H54 (cell line): ENCODE results near the gene NAALADL1.
"Not testable (repeated sequence)": the region's sequence is repeated elsewhere in the genome, so short reads cannot be mapped to it uniquely, and the experiment has no call there.

Source experiments
- DNase-seq: peaks from one replicate; pipeline ENCODE4 v3.0.0; 2011; ENCODE audit warnings: low spot score, mixed read lengths; ENCODE audit not compliant: insufficient read length
- FAIRE-seq: peaks from 3 replicates; lab custom pipeline; 2011; peaks lifted over from hg19 to GRCh38; lab: Jason Lieb, UNC
- POLR2A ChIP-seq: IDR thresholded peaks from 2 replicates; pipeline ENCODE4 v1.6.1; 2011; ENCODE audit warnings: low read depth, mild to moderate bottlenecking, low read length

The NAALADL1 gene

DNA sequence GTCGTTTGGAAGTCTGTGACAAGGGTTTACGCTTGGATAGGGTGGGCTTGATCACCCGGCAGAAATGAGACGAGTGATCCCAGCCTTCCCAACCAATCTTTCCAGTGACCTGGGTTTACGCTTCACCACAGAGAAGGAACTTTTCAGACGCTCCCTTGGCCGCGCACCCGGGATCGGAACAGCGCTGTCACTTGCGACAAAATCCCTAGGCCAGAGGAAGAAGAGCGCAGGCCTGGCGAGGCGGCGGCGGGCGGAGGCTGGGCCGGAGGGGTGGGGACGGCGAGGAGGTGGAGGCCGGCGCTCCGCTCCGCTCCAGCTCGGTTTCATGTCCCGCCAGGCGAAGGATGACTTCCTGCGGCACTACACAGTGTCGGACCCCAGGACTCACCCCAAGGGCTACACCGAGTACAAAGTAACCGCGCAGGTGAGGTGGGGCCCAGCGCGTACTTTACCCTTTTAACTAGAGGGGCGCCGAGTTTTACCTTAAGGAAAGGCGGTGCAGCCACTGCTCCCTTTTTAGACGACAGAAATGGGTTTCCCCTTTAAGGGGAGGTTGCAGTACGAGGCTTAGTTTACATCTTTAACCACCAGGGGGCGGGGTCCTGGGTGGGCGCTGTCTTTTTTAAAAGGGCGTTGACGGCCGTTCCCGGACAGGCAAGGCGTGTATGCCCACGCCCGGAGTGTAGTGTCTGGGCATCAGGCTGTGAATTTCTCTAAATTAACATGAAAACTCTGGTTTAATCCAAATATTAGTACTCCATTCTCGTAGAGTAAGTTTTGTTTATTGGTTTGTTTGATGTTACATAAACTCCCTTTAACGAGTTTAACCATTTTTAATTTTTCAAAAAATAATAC is 30.9 kb downstream of the NAALADL1 start, which contains the start of gene SNX15:
Gene SNX15, plus strand, starts transcription at position 227 of the 855 bp plus-strand sequence. Its CDS starts 99 bp downstream, at position 326.
- peak; percentile 23 for FAIRE-seq
- peak; percentile 82 for TF ChIP-seq POLR2A

DNA sequence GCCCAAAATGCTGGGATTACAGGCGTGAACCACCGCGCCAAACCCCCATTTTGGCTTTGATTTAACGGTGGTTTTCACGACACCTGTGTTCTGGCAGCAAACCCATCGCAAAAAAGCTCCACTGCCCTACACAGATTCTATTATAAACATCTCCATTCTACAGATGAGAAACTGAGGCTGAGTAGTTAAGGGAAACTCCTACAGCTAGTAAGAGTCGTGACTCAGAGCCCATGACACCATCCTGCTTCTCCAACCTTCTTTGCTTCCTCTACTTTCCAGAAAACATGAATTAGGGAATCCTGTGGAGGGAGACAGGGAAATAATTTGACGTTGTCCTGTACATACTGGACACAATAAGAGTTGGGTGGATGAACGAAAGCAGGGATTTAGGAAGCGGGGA is 31.5 kb downstream of the NAALADL1 start:
- TF ChIP-seq POLR2A, result no peak
- FAIRE-seq, result no peak
- no peak for DNase-seq

More for the DNA sequence above, 30.9 kb downstream of the NAALADL1 start, which contains the start of gene SNX15:
- peak; percentile 82 for DNase-seq

DNA sequence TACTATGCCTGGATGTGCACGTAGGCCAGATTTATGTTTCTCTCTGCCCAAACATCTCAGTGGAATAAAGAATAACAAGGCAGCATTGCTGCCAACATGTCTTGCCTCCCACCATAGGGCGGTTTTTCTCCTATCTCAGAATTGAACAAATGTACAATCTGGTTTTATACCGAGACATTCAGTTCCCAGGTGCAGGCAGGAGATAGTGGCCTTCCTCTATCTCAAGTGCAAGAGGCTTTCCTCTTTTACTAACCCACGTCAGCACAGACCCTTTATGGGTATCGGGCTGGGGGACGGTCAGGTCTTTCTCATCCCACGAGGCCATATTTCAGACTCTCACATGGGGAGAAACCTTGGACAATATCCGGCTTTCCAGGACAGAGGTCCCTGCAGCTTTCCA is 34.9 kb downstream of the NAALADL1 start:
- not testable (repeated sequence) for DNase-seq, FAIRE-seq

DNA sequence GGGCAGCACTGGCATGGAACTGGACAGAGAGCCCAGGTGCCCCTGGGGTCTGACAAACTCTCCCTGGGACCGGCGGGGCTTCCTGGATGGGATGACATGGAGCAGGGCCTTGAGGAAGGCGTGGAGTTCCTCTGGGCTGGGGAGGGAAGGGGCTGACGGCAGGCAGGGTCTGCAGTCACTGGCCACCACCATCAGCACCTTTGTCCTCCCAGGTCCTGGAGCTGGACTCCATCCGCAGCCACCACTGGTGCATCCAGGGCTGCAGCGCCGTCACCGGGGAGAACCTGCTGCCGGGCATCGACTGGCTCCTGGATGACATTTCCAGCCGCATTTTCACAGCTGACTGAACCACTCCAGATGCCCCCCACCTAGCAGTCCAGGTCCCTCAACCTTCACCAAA is 36.8 kb downstream of the NAALADL1 start:
- no peak for TF ChIP-seq POLR2A
- FAIRE-seq, result no peak
- DNase-seq, result no peak

DNA sequence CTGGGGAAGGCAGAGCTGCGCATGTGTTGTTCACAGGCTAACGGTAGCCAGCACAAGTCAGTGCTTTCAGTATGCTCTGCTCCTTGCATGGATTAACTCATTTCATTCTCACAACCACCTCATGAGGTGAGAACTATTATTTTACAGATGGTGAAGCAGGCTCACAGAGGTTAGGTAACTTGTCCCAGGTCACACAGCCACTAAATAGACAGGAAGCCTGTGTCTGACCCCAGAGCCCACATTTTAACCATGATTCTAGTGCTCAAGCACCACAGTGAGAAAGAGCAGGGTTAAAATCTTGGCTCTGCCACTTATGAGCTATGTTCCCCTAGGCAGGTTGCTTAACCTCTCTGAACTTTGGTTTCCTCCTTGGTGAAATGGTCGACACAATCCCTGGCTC is 37.4 kb downstream of the NAALADL1 start:
- no peak for FAIRE-seq
- no peak for TF ChIP-seq POLR2A
- DNase-seq, result no peak

DNA sequence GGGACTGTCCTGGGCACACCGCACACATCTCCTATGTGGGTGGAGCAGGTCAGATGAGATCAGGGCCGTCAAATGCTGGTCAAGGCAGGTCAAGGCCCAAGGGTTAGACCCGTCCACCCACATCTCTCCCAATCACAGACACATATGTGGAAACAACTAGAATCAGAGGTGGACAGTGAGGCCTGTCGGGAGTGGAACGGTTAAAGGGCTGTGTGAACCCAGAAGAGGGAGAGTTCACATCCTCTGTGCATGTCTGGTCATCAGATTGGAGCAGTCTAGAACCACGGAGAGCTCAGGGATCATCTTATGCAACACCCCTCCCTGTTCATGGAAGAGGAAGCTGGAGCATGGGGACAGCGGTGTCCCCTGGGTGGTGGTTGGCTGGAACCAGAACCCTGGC is 38.5 kb downstream of the NAALADL1 start:
- FAIRE-seq, result no peak
- no peak for DNase-seq

DNA sequence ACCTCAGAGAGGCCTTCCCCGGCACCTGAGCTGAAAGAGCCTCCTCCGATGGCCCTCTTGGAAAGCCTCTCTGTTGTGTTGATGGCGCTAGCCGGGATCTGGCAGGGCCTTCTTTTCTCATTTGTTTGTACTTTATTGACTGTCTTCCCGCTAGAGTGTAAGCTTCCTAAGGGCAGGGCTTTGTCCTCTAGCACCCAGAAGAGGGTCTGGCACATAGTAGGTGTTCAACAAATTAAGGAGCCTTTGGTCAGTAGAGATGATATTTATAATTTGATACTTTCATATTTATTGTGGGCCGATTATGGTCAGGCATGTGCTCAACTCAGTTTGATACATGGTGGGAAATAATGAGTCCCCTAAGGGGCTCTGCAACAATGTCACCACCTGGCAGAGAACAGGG is 40.4 kb downstream of the NAALADL1 start:
- FAIRE-seq, result no peak
- no peak for DNase-seq
- TF ChIP-seq POLR2A, result no peak

More for the DNA sequence above, 38.5 kb downstream of the NAALADL1 start:
- no peak for TF ChIP-seq POLR2A

DNA sequence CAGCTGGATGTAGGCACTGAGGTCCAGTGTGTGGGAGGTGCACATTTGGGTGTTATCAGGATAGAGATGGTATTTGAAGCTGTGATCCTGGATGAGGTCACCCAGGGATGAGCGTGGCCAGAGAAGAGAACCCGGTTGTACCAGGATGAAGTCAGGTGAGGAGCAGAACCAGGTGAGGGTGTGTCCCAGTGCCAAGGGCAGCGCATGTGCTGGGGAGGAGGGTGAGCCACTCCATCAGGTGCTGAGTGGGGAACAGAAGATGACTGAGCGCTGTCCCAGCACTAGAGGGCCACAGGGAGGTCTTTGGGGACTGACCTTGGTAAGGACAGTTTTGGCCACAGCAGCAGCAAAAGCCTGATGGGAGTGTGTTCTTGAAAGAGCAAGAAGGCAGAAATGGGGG is 41.6 kb downstream of the NAALADL1 start:
- TF ChIP-seq POLR2A, result no peak
- DNase-seq (no peak), FAIRE-seq (no peak)

DNA sequence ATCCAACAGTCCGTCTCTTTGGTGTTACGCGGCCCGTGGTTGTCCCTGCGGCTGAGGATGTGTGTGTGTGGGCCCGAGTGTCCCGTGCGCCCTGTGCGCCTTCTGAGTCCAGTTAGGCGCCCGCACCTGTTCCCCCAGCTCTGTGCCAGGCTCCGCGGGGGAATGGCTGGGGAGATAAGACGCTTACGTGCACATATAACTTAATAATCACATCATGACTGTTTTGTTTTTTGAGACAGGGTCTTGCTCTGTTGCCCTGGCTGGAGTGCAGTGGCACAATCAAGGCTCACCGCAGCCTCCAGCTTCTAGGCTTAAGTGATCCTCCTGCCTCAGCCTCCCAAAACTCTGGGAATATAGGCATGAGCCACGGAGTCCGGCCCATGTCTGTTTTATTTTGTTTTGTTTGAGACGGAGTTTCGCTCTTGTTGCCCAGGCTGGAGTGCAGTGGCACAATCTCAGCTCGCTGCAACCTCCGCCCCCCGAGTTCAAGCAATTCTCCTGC is 43.6 kb downstream of the NAALADL1 start:
- DNase-seq (no peak), FAIRE-seq (no peak)
- TF ChIP-seq POLR2A, result no peak

DNA sequence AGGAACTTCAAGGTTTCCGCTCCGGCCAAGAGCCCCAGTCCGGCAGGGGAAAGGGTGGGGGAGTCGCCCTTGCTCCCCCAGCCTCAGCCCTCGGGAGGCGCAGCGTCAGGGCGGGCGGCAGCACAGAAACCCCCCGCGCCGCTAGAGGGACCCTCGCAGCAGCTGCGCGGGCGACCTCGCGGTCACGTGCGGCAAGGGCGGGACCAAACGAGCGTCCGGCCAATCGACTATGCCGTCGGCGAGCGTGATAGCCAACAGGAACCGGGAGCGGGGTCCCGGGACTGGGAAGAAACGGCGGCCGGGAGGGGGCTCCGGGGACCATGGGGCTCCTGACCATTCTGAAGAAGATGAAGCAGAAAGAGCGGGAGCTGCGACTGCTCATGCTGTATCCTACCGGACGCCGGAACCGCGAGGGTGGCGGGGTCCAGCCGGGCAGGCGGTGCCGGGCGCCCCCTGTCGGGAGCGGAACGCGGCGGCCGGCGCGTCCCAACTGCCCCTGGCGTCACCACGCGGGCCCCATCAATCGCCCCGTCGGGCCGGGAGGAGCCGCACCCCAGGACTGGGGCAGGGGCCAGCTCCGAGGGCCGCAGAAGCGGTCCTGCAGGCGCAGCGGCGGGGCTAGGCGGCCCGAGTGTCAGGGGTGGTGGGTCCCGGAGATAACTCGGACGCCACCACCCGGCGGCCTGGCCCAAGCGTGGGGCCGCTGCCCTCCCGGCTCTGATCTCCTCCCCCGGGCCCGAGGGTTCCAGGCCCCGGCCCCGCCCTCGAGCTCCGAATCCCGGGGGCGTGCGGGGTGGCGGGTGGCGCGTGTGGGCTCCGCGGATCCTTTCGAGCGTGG is 44.2 kb downstream of the NAALADL1 start, which contains the start of gene ARL2:
Gene ARL2, plus strand, starts transcription at position 273 of the 838 bp plus-strand sequence. Its CDS starts 48 bp downstream, at position 321.
- peak; percentile 25; the same call in 1 of the 2 replicates for TF ChIP-seq POLR2A
- FAIRE-seq, result no peak
- peak; percentile 83 for DNase-seq

DNA sequence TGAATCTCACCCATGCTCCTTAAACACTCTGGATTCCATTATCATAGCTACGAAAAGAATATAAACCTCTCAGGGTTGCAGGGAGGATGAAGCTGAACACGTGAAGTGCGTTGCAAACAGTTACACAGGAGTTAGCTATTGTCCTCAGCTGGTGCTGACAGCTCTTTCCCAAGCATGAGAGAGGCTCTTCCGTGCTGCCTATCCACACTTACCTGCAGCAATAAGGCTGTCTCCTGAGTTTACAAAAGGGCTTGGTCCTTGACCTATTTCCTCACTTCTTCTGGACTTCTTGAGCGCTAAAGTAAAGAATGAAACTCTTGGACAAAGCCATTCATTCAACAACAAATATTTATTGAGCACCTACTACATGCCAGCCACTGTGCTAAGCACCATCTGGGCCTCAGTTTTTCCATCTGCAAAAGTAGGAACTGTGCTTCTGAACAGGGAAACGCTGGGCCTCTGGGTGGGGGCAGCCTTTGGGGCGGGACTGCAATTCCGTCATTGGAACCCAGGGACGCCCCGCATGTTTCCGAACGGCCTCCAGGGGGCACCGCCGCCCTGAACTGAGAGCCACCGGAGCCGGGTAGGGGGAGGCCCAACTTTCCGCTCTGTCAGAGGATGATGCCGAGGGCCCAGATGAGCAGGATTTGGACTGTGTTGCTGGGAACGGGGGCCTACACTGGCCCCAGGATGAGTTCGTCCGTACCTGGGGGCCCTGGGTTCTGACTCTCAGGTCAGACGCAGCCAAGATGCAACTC is 45.0 kb downstream of the NAALADL1 start:
- peak; percentile 43; the same call in 1 of the 2 replicates for TF ChIP-seq POLR2A
- peak; percentile 90 for DNase-seq
- FAIRE-seq, result no peak

DNA sequence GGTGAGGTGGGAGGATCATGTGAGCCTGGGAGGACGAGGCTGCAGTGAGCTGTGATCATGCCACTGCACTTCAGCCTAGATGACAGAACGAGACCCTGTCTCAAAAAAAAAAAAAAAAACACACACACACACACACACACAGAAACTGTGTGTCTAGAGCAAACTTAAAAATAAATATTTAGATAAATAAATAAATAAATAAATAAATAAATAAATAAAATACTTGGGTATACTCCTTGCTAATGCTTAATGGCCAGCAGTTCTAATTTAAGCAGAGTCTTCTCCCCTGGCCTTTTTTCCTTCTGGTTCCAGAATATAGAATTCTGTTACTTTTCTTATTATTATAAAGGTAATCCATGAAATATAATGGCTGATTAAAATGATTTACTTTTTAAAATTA is 49.5 kb downstream of the NAALADL1 start:
- no peak for TF ChIP-seq POLR2A
- no peak for FAIRE-seq
- DNase-seq, result no peak

DNA sequence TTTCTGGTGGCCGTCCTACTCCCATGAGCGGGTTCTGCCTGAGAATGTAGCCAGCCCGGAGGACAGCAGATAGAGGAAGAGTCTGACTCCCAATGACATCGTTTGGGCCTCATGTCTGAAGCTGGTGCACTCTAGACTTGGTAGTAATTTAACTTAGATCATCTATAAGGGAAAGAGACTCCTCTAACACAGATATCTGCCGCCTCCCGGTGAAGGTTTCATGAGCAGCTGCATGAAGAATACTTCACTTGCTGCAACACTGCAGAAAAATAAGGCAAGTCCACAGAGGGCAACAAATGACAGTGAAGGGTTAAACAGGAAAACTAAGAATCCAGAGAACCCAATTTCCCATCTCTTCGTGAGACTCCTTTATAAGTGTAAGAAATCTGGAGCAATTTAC is 50.3 kb downstream of the NAALADL1 start:
- no peak for FAIRE-seq
- DNase-seq, result no peak
- 0 out of 2 replicates have a peak, but pooled peaks have one; percentile 12 for TF ChIP-seq POLR2A

DNA sequence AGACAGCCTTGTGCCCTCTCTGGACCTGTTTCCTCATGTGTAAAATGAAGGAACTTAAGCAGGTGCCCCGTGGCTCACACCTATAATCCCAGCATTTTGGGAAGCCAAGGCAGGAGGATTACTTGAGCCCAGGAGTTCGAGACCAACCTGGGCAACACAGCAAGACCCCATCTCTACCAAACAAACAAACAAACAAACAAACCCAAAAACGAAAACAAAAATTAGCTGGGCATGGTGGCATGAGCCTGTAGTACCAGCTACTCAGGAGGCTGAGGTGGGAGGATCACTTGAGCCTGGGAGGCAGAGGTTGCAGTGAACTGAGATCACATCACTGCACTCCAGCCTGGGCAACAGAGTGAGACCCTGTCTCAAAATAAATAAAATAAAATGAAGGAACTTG is 54.4 kb downstream of the NAALADL1 start:
- FAIRE-seq, DNase-seq: not testable (repeated sequence)
